Colonic mucosa (tissue), 4 donors: ENCODE results near the gene DSG2. TPM values are rescaled to one million over a fixed set of nuclear protein-coding genes. Genes with fewer than 3 reads are reported as not detected.

Experiments used
- DNase-seq: peaks from one replicate; pipeline ENCODE4 v3.0.0-alpha.2; 2020
- H3K27ac ChIP-seq: fragments of 200-600 bp; one replicate; pipeline ENCODE4 v1.8.0; 2021
- H3K27me3 ChIP-seq: fragments of 200-600 bp; one replicate; pipeline ENCODE4 v1.8.0; 2021
- H3K36me3 ChIP-seq: fragments of 200-600 bp; one replicate; pipeline ENCODE4 v1.8.0; 2021
- H3K4me1 ChIP-seq: fragments of 200-600 bp; one replicate; pipeline ENCODE4 v1.8.0; 2021; ENCODE audit warnings: mild to moderate bottlenecking
- H3K4me3 ChIP-seq: fragments of 200-600 bp; one replicate; pipeline ENCODE4 v1.8.0; 2021
- H3K9ac ChIP-seq, 2 donors: one replicate each; pipeline ENCODE4 v1.7.0; 2013; ENCODE audit warnings: control low read depth in 2 of 2, low read depth in 2 of 2, low read length in 2 of 2
- H3K9me3 ChIP-seq: fragments of 200-600 bp; one replicate; pipeline ENCODE4 v1.8.0; 2021
- intact Hi-C: fragments of 100-400 bp; cut with DNase I; formaldehyde crosslinking; loops from one replicate; pipeline ENCODE4 v1.14.1; 2022
- total RNA-seq, 2 donors: library from RNA; stranded (reverse); fragmentation: NEBNext Ultra II Directional in 1 of 2; extraction: Animal tissue kit (Norgen Biotek cat#: 25700) in 1 of 2; gene quantifications; one replicate each; pipeline ENCODE4 v1.2.1, GENCODE V29; 2021
- TF ChIP-seq, protein P1 (sequence below): fragments of 200-600 bp; IDR thresholded peaks from one replicate; pipeline ENCODE4 v1.8.0; 2022; ENCODE audit warnings: antibody characterized with exemption, mild to moderate bottlenecking
- donor health status: healthy.
- donor health status: DM: no; HTN: no; CAD: no.
- donor health status: DM: no; HTN: no; CAD: no.

DSG2 gene
- total RNA-seq, 2 donors from 2014 or later, result 237 to 308 TPM

DNA sequence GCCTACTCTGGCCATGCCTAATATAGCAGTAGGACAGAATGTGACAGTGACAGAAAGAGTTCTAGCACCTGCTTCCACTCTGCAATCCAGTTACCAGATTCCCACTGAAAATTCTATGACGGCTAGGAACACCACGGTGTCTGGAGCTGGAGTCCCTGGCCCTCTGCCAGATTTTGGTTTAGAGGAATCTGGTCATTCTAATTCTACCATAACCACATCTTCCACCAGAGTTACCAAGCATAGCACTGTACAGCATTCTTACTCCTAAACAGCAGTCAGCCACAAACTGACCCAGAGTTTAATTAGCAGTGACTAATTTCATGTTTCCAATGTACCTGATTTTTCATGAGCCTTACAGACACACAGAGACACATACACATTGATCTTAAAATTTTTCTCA is 48.5 kb downstream of the DSG2 start:
- H3K9ac ChIP-seq, result no peak overlapping the region
- no peaks in the 10 kb centered on the region for H3K9me3 ChIP-seq
- H3K4me3 ChIP-seq, result no peak overlapping the region
- H3K4me1 ChIP-seq, result no peaks in the 10 kb centered on the region
- H3K27ac ChIP-seq, result no peak overlapping the region
- TF ChIP-seq, protein P1, sequence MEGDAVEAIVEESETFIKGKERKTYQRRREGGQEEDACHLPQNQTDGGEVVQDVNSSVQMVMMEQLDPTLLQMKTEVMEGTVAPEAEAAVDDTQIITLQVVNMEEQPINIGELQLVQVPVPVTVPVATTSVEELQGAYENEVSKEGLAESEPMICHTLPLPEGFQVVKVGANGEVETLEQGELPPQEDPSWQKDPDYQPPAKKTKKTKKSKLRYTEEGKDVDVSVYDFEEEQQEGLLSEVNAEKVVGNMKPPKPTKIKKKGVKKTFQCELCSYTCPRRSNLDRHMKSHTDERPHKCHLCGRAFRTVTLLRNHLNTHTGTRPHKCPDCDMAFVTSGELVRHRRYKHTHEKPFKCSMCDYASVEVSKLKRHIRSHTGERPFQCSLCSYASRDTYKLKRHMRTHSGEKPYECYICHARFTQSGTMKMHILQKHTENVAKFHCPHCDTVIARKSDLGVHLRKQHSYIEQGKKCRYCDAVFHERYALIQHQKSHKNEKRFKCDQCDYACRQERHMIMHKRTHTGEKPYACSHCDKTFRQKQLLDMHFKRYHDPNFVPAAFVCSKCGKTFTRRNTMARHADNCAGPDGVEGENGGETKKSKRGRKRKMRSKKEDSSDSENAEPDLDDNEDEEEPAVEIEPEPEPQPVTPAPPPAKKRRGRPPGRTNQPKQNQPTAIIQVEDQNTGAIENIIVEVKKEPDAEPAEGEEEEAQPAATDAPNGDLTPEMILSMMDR, result no peak
- intact Hi-C loops, result no loop called here
- no peaks in the 10 kb centered on the region for H3K36me3 ChIP-seq
- no peak for DNase-seq
- H3K27me3 ChIP-seq, result no peaks in the 10 kb centered on the region

DNA sequence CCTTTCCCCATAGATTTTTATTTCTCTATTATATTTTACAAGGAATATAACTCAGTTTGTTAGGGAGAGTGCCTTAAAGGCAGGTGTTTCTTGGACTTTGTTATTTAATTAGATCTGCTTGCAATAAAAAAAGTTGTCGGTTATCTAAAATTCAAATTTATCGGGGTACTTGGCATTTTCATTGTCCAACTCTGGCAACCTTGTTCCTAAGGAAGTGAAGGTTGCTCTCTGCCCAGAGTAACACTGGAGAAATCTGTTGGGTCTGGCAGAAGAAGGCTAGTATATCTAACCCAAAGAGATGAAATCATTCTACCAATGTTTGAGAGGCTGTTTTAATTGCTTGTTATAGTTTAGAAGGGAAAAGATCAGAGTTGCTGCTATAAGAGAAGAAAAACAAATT is 50.9 kb downstream of the DSG2 start:
- Histone ChIP-seq H3K4me3 (no peak overlapping the region), H3K27ac (no peak overlapping the region), H3K9me3 (no peaks in the 10 kb centered on the region), H3K4me1 (no peaks in the 10 kb centered on the region), H3K9ac (no peak overlapping the region), H3K36me3 (no peaks in the 10 kb centered on the region), H3K27me3 (no peaks in the 10 kb centered on the region)
- DNase-seq, result no peak
- intact Hi-C loops, result no loop called here
- TF ChIP-seq, protein P1, result no peak

DNA sequence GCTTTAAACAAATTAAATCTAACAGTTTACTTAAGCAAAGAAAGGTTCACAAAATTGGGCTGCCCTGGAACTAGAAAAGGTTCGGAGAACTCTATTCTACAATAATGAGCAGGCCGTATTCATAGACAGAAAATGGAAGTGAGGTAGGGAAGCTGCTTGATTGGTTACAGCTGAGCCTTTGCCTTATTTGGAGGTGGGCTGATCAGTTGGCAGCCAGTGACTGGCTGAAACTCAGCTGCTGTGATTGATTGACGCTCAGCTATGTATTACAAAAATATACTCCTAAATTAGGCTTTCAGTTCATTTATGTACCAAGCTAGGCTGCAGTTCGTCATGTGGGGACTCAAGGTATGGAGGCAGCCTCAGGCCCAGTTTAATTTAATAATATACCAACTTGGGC is 51.4 kb downstream of the DSG2 start:
- Histone ChIP-seq H3K36me3 (no peaks in the 10 kb centered on the region), H3K4me1 (no peaks in the 10 kb centered on the region), H3K27me3 (no peaks in the 10 kb centered on the region), H3K4me3 (no peak overlapping the region), H3K9me3 (no peaks in the 10 kb centered on the region), H3K9ac (no peak overlapping the region), H3K27ac (no peak overlapping the region)
- DNase-seq, result no peak
- TF ChIP-seq, protein P1, result no peak
- intact Hi-C loops, result no loop called here

DNA sequence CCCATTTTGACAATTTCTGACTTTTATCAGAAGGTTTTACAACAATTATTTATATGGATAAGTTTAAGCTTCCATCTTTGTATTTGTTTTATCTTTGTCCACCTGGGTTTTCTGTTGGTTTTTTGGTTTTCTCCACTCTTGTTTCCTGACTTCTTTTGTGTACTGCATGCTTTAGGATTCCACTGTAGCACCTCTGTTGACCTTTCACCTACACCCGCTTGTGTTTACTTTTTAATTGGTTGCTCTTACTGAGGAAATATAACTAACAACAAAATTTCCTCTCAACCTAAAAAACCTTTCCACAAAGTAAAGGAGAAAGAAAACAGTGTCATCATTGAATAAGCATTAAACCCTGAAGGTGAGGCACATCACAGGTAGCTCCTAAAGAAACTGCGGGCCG is 53.9 kb downstream of the DSG2 start:
- Histone ChIP-seq H3K27me3 (no peaks in the 10 kb centered on the region), H3K9ac (no peak overlapping the region), H3K36me3 (no peaks in the 10 kb centered on the region), H3K4me3 (no peak overlapping the region), H3K27ac (no peak overlapping the region), H3K4me1 (no peaks in the 10 kb centered on the region), H3K9me3 (no peaks in the 10 kb centered on the region)
- TF ChIP-seq, protein P1, result no peak
- DNase-seq, result no peak
- intact Hi-C loops, result loop anchor here (10.0 kb wide), 1 partner anchor 127 kb away; no protein-coding TSS in a partner anchor

DNA sequence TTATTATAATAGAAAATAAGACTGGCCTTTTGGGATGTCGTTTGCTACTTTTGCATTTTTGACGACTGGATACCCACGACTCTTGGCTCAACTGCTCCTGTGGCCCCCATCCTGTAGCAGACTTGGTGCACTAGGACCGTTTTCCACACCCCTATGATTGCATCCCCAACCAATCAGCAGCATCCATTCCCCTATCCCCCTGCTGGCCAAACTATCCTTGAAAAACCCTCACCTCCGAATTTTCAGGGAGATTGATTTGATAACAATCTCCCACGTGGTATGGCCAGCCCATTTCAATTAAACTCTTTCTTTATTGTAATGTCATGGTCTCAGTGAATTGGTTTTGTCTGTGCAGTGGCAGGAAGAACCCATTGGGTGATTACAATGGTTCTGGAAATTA is 55.8 kb downstream of the DSG2 start:
- H3K9ac ChIP-seq, result no peak overlapping the region
- H3K4me1 ChIP-seq, result no peaks in the 10 kb centered on the region
- no peak overlapping the region for H3K27ac ChIP-seq
- TF ChIP-seq, protein P1, result no peak
- intact Hi-C loops, result loop anchor here (2.0 to 10.0 kb wide), 2 partner anchors 129 to 265 kb away; no protein-coding TSS in a partner anchor
- H3K27me3 ChIP-seq, result no peaks in the 10 kb centered on the region
- DNase-seq, result no peak
- no peaks in the 10 kb centered on the region for H3K36me3 ChIP-seq
- no peak overlapping the region for H3K4me3 ChIP-seq
- H3K9me3 ChIP-seq, result no peaks in the 10 kb centered on the region

DNA sequence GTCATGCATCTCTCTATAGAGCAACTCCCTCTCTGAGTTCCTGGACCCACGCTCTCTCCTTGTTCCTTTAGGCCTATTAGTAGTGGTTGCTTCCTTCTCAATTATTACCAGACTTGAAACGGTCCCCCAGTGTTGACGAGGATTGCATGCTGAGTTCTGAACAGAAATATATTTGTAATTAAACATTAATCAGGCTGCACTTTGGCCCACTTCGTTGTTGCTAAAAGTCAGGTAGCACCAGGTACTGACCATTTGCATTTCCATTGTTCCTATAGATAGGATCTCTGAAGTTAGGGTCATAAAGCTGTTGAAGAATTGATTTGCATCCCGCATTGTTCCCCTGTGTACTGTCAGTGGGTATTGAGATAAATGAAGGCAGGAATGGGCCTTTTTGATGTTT is 56.8 kb downstream of the DSG2 start:
- Histone ChIP-seq H3K27me3 (no peaks in the 10 kb centered on the region), H3K36me3 (no peaks in the 10 kb centered on the region), H3K4me1 (no peaks in the 10 kb centered on the region), H3K4me3 (no peak overlapping the region), H3K27ac (no peak overlapping the region), H3K9me3 (no peaks in the 10 kb centered on the region), H3K9ac (no peak overlapping the region)
- intact Hi-C loops, result loop anchor here (2.0 to 10.0 kb wide), 2 partner anchors 130 to 264 kb away; no protein-coding TSS in a partner anchor
- no peak for DNase-seq
- TF ChIP-seq, protein P1, result no peak
